GM04504 (cell line): ENCODE measurements around the gene TRIO.

Experiments used
- DNase-seq: peaks from one replicate; pipeline ENCODE4 v3.0.0-alpha.2; 2012; ENCODE audit warnings: low read depth

The TRIO gene

GRCh38 chr5:14327624-14328023 lies 184.5 kb downstream of the TRIO start:
- DNase-seq = no peak

- DNase-seq = no peak
Measured at GRCh38 chr5:14328144-14328543, 185.0 kb downstream of the TRIO start.

GRCh38 chr5:14330291-14330690 lies 187.1 kb downstream of the TRIO start:
- no peak for DNase-seq

GRCh38 chr5:14330729-14331385 lies 187.7 kb downstream of the TRIO start:
- DNase-seq = no peak

- DNase-seq = no peak
Measured at GRCh38 chr5:14331386-14331781, 188.2 kb downstream of the TRIO start.

GRCh38 chr5:14332038-14332631 lies 189.0 kb downstream of the TRIO start:
- DNase-seq = no peak

GRCh38 chr5:14332746-14333145 lies 189.6 kb downstream of the TRIO start:
- no peak for DNase-seq

- no peak for DNase-seq
Measured at GRCh38 chr5:14337593-14337992, 194.5 kb downstream of the TRIO start.

GRCh38 chr5:14339468-14339867 lies 196.3 kb downstream of the TRIO start:
- no peak for DNase-seq

GRCh38 chr5:14341571-14342230 lies 198.6 kb downstream of the TRIO start:
- DNase-seq = no peak

GRCh38 chr5:14342306-14342705 lies 199.2 kb downstream of the TRIO start:
- DNase-seq = peak; percentile 7

GRCh38 chr5:14343376-14343775 lies 200.2 kb downstream of the TRIO start:
- no peak for DNase-seq

GRCh38 chr5:14347522-14347921 lies 204.4 kb downstream of the TRIO start:
- no peak for DNase-seq

- no peak for DNase-seq
Measured at GRCh38 chr5:14348142-14348541, 205.0 kb downstream of the TRIO start.

- no peak for DNase-seq
Measured at GRCh38 chr5:14349029-14349428, 205.9 kb downstream of the TRIO start.

- no peak for DNase-seq
Measured at GRCh38 chr5:14351086-14351661, 208.0 kb downstream of the TRIO start.

GRCh38 chr5:14351845-14352712 lies 208.9 kb downstream of the TRIO start:
- peak; percentile 23 for DNase-seq

- no peak for DNase-seq
Measured at GRCh38 chr5:14353726-14354474, 210.8 kb downstream of the TRIO start.

- no peak for DNase-seq
Measured at GRCh38 chr5:14355391-14355790, 212.2 kb downstream of the TRIO start.

- DNase-seq = no peak
Measured at GRCh38 chr5:14356305-14356704, 213.2 kb downstream of the TRIO start.

GRCh38 chr5:14357441-14357840 lies 214.3 kb downstream of the TRIO start:
- no peak for DNase-seq
